Measurements from ENCODE around the gene BEND2. TPM values are rescaled to one million over a fixed set of nuclear protein-coding genes. Genes with fewer than 3 reads are reported as not detected.

The BEND2 gene
- total RNA-seq, 1 donor from 2014 or later = not detected

Other genes with a start within 250 kb of the BEND2 start
- 0.81 TPM for gene SCML2, start 133.8 kb upstream of the BEND2 start, total RNA-seq
- gene CDKL5, start 204.7 kb upstream of the BEND2 start, total RNA-seq = 33.8 TPM

Data from upper lobe of right lung (tissue), 1 donor.